ENCODE data around the gene ERI3. TPM values are rescaled to one million over a fixed set of nuclear protein-coding genes. Genes with fewer than 3 reads are reported as not detected.

ERI3 gene
- total and polyA plus RNA-seq, 9 of the 15 experiments (the other 6 are each of a cell fraction or from before 2014, with no cell fraction given), result 47.8 to 93.4 (median 67.2) TPM

- H3K79me2 ChIP-seq (ENCODE audit: control insufficient read depth, insufficient read depth, low read length), result no peaks in the 10 kb centered on the region
- CTCF ChIA-PET (ENCODE audit: low intra/inter-chr PET ratio), result no interaction called here
- intact Hi-C loops (cut with micrococcal nuclease), result loop anchor here (10.0 kb wide), 2 partner anchors 297 to 303 kb away; partner anchors contain the start of gene CCDC24
- H3K27ac ChIP-seq (ENCODE audit: extremely low read depth, low read depth, low read length), result no peak overlapping the region
- POLR2A ChIA-PET, result interaction anchor here (1.2 kb wide), 1 partner anchor 23 kb away, joined by 5 read pairs; no protein-coding TSS in a partner anchor
- H3K4me2 ChIP-seq (ENCODE audit: insufficient read depth, low read length), result no peak overlapping the region
- H3K4me1 ChIP-seq (replicated peaks in 1 of 2; ENCODE audit: control insufficient read depth in 2 of 2, insufficient read depth in 2 of 2, low read length in 2 of 2), result peaks cover 4 to 23% of the 10 kb centered on the region in 2 experiments; a peak in 4 of 5 replicates
- H3K9me1 ChIP-seq (ENCODE audit: control insufficient read depth, insufficient read depth, low read length), result no peaks in the 10 kb centered on the region
- no TSS peak for BruUV-seq (replicated peaks)
- no peak for FAIRE-seq
- TF ChIP-seq RFX1 (IDR thresholded peaks at IDR 0.05), result no peak
- no peak for TF ChIP-seq MEF2A (IDR thresholded peaks at IDR 0.05; ENCODE audit: control insufficient read depth, low read depth, low read length)
- no peak for TF ChIP-seq ZNF699 (CRISPR knock-in tag; IDR thresholded peaks at IDR 0.05; ENCODE audit: insufficient replicate concordance)
- TF ChIP-seq ZNF639 (CRISPR knock-in tag; conservative IDR thresholded peaks at IDR 0.05 in 1 of 2, IDR thresholded peaks at IDR 0.05 in 1 of 2), result no peak
- TF ChIP-seq MTA2 (IDR thresholded peaks at IDR 0.05; ENCODE audit: low read depth), result no peak
- TF ChIP-seq ZFX (CRISPR knock-in tag; IDR thresholded peaks at IDR 0.05), result no peak
- TF ChIP-seq ETS2 (tag; IDR thresholded peaks at IDR 0.05; ENCODE audit: borderline replicate concordance, poor library complexity, severe bottlenecking), result no peak
- no peak for TF ChIP-seq GABPA (tag; conservative IDR thresholded peaks at IDR 0.05; ENCODE audit: low read depth)
- TF ChIP-seq GTF2B (IDR thresholded peaks at IDR 0.05; ENCODE audit: extremely low read depth, insufficient read length), result no peak
- no peak for TF ChIP-seq CREB3L1 (IDR thresholded peaks at IDR 0.05; ENCODE audit: borderline replicate concordance, low read depth)
- no peak for TF ChIP-seq PCBP2 (IDR thresholded peaks at IDR 0.05; ENCODE audit: low read depth, low read length, poor library complexity, severe bottlenecking)
- no peak for TF ChIP-seq ZNF212 (CRISPR knock-in tag; IDR thresholded peaks at IDR 0.05)
- peaks cover 60% of the 10 kb centered on the region; the same call in 2 of the 3 replicates for H3K36me3 ChIP-seq (ENCODE audit: control insufficient read depth, insufficient read depth, low read length)
- WGBS (ENCODE audit: insufficient coverage, low coverage, missing lambda C conversion rate), result 83% methylated on average over 2 of the region's 2 CpGs
- in situ Hi-C loops (cut with MboI), result loop anchor here (10.0 kb wide), 1 partner anchor 203 kb away; no protein-coding TSS in a partner anchor
- H3K9ac ChIP-seq (ENCODE audit: insufficient read depth in 1 of 2, low read depth in 2 of 2, low read length in 2 of 2), result no peak overlapping the region
- H2AFZ ChIP-seq (ENCODE audit: low read depth, low read length), result no peak overlapping the region
- DNase-seq (ENCODE audit: extremely low read depth in 1 of 4, low spot score in 3 of 4), result no peak
- H4K20me1 ChIP-seq (replicated peaks; ENCODE audit: control insufficient read depth, insufficient read depth, low read length), result no peaks in the 10 kb centered on the region; the same call in 1 of the 2 replicates
- no peak overlapping the region for H3K4me3 ChIP-seq
- no peak for ATAC-seq
- H3K27me3 ChIP-seq (ENCODE audit: control insufficient read depth in 2 of 2, insufficient read depth in 2 of 2, low read length in 2 of 2), result no peaks in the 10 kb centered on the region
- no peaks in the 10 kb centered on the region for H3K9me3 ChIP-seq (replicated peaks; ENCODE audit: control insufficient read depth, insufficient read depth, low read depth, low read length)
Measured at GRCh38 chr1:44297695-44298400, 57.2 kb downstream of the ERI3 start.
